ENCODE data around the gene MED22.

GRCh38 chr9:133390713-133391112, 42.8 kb upstream of the MED22 start:
- no peak for TF ChIP-seq CTCF (IDR thresholded peaks at IDR 0.05)
- TF ChIP-seq REST (IDR thresholded peaks at IDR 0.05; ENCODE audit: insufficient read depth in 1 of 2, low read depth in 2 of 2, low read length in 1 of 2), result no peak
- no peak for TF ChIP-seq POLR2AphosphoS5 (IDR thresholded peaks at IDR 0.05; ENCODE audit: low read depth, low read length)
- TF ChIP-seq TCF7L2 (IDR thresholded peaks at IDR 0.05; ENCODE audit: low read depth, low read length), result no peak
